Tibial artery (tissue), 4 donors: ENCODE data around the gene CDC5L.

Experiments used
- DNase-seq, 2 donors: peaks; one replicate each; pipeline ENCODE4 v3.0.0-alpha.2; 2019
- H3K27ac ChIP-seq, 2 donors: fragments of 200-600 bp; sonication (generic) in 1 of 2; 1 replicate in 1 of 2; 2 replicates in 1 of 2; pipeline ENCODE4 v1.5.1; 2018 to 2019; ENCODE audit warnings: mild to moderate bottlenecking in 1 of 2
- H3K27me3 ChIP-seq, 2 donors: fragments of 200-600 bp; sonication (generic) in 1 of 2; one replicate each; pipeline versions ENCODE4 v1.5.1 to v1.6.0; 2016 to 2019
- H3K36me3 ChIP-seq, 3 donors: fragments of 200-600 bp; sonication (generic) in 2 of 3; one replicate each; pipeline ENCODE4 v1.5.1; 2016 to 2019; ENCODE audit warnings: mild to moderate bottlenecking in 2 of 3
- H3K4me1 ChIP-seq, 4 donors: fragments of 200-600 bp; sonication (generic) in 2 of 4; 1 replicate in 3 of 4; 2 replicates in 1 of 4; pipeline ENCODE4 v1.5.1; 2016 to 2019
- H3K4me3 ChIP-seq, 2 donors: fragments of 200-600 bp; sonication (generic) in 1 of 2; 1 replicate in 1 of 2; 2 replicates in 1 of 2; pipeline ENCODE4 v1.5.1; 2018 to 2019; ENCODE audit warnings: mild to moderate bottlenecking in 2 of 2
- H3K9me3 ChIP-seq, 3 donors: fragments of 200-600 bp; sonication (generic) in 1 of 3; one replicate each; pipeline ENCODE4 v1.5.1; 2016 to 2019
- CTCF ChIP-seq, 2 experiments: fragments of 200-600 bp in 1 of 2; fragments of 450-650 bp in 1 of 2; IDR thresholded peaks; one replicate each; pipeline ENCODE4 v1.5.1; 2017 to 2019; ENCODE audit warnings: antibody characterized with exemption in 2 of 2, mild to moderate bottlenecking in 1 of 2, moderate library complexity in 1 of 2
- intact Hi-C: fragments of 100-400 bp; cut with DNase I; formaldehyde crosslinking; loops from one replicate; pipeline ENCODE4 v1.15.0; 2023; ENCODE audit warnings: low total_unique reads

Gene CDC5L

DNA sequence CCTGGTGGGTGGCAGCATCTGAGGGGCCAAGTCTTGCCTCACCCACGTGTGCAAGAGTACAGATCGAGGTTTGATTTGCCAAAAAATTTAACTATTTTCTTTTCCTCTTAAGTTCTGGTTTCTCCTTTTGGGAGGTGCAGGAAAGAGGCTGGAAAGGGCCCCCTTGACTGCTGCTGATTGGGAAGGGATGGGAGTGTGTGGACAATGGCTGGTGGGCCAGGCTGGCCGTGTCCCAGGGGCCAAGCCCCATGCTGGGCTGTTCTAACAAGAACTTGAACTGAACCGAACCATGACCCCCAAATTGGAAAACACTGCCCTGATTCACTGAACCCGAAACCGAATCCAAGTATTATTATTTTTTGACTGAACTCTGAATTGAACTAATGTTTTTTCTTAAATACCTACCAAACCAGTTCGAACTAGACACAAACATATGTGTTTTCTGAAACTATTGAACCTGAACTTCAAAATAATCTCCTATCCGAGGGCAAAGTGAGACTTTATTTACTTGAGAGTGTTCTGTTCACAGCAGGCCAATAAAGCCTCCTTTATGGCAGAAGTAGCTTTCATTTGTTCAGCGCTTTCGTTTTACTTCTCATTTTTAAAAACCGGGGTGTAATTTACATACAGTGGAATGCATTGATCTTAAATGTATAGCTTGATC is 91.2 kb downstream of the CDC5L start:
- intact Hi-C loops = loop anchor here (10.0 kb wide), 2 partner anchors 1236 to 1446 kb away; no protein-coding TSS in a partner anchor
- Histone ChIP-seq H3K27ac (no peak overlapping the region), H3K4me3 (no peak overlapping the region), H3K36me3 (no peaks in the 10 kb centered on the region), H3K27me3 (peaks cover 0 to 23% of the 10 kb centered on the region in 2 donors), H3K9me3 (no peaks in the 10 kb centered on the region), H3K4me1 (peaks cover 0 to 7% (median 5%) of the 10 kb centered on the region in 4 donors)
- TF ChIP-seq CTCF (IDR thresholded peaks at IDR 0.05) = no peak
- DNase-seq = no peak

- Histone ChIP-seq H3K27ac (no peak overlapping the region), H3K9me3 (no peaks in the 10 kb centered on the region), H3K36me3 (no peaks in the 10 kb centered on the region), H3K4me3 (no peak overlapping the region), H3K27me3 (peaks cover 0 to 31% of the 10 kb centered on the region in 2 donors), H3K4me1 (peaks cover 0 to 7% (median 5%) of the 10 kb centered on the region in 4 donors)
- DNase-seq = no peak
- no peak for TF ChIP-seq CTCF (IDR thresholded peaks at IDR 0.05)
- intact Hi-C loops = loop anchor here (5.0 kb wide), 1 partner anchor 177 kb away; no protein-coding TSS in a partner anchor
These were observed 92.6 kb downstream of the CDC5L start for GRCh38 chr6:44480097-44480541.

GRCh38 chr6:44481056-44481455 is 93.5 kb downstream of the CDC5L start:
- Histone ChIP-seq H3K27ac (no peak overlapping the region), H3K27me3 (peaks cover 0 to 40% of the 10 kb centered on the region in 2 donors), H3K36me3 (no peaks in the 10 kb centered on the region), H3K9me3 (no peaks in the 10 kb centered on the region), H3K4me1 (peaks cover 0 to under 1% (median under 1%) of the 10 kb centered on the region in 4 donors), H3K4me3 (no peak overlapping the region)
- intact Hi-C loops = loop anchor here (5.0 kb wide), 1 partner anchor 176 kb away; no protein-coding TSS in a partner anchor
- no peak for TF ChIP-seq CTCF (IDR thresholded peaks at IDR 0.05)
- DNase-seq = no peak

- Histone ChIP-seq H3K36me3 (no peaks in the 10 kb centered on the region), H3K4me1 (no peaks in the 10 kb centered on the region), H3K4me3 (no peak overlapping the region), H3K9me3 (no peaks in the 10 kb centered on the region), H3K27ac (no peak overlapping the region), H3K27me3 (peaks cover 0 to 41% of the 10 kb centered on the region in 2 donors)
- DNase-seq = no peak
- no peak for TF ChIP-seq CTCF (IDR thresholded peaks at IDR 0.05)
- intact Hi-C loops = loop anchor here (5.0 kb wide), 1 partner anchor 176 kb away; no protein-coding TSS in a partner anchor
These were observed 94.3 kb downstream of the CDC5L start for GRCh38 chr6:44481760-44482159.

- Histone ChIP-seq H3K27me3 (peaks cover 0 to 52% of the 10 kb centered on the region in 2 donors), H3K36me3 (no peaks in the 10 kb centered on the region), H3K4me1 (peaks cover 0 to 12% (median 8%) of the 10 kb centered on the region in 4 donors), H3K27ac (no peak overlapping the region), H3K4me3 (no peak overlapping the region), H3K9me3 (no peaks in the 10 kb centered on the region)
- intact Hi-C loops = no loop called here
- TF ChIP-seq CTCF (IDR thresholded peaks at IDR 0.05) = no peak
- no peak for DNase-seq
These were observed 98.3 kb downstream of the CDC5L start for GRCh38 chr6:44485601-44486401.
